ENCODE data around the gene AQP3. TPM values are rescaled to one million over a fixed set of nuclear protein-coding genes. Genes with fewer than 3 reads are reported as not detected.

Gene AQP3
- total and polyA plus RNA-seq, 2 of the 13 experiments (the other 11 are each of a cell fraction or from before 2014, with no cell fraction given): 1.4 to 5.5 TPM

GRCh38 chr9:33450621-33451146 is 3.3 kb upstream of the AQP3 start:
- Histone ChIP-seq H3K9ac (ENCODE audit: insufficient read depth, low read depth, low read length) (no peak overlapping the region), H3K9me3 (ENCODE audit: low read length) (no peaks in the 10 kb centered on the region), H3K27me3 (ENCODE audit: control insufficient read depth in 1 of 2, insufficient read depth in 2 of 2, low read length in 2 of 2) (peaks cover 4 to 36% of the 10 kb centered on the region in 2 experiments), H3K4me3 (replicated peaks in 1 of 3; ENCODE audit: insufficient read depth in 1 of 3, low read depth in 2 of 3, low read length in 3 of 3) (no peak overlapping the region), H3K79me2 (ENCODE audit: insufficient read depth, low read length) (no peaks in the 10 kb centered on the region), H3K4me1 (ENCODE audit: insufficient read depth, low read length) (peaks cover 55% of the 10 kb centered on the region), H3K27ac (ENCODE audit: extremely low read length, insufficient read depth, low read length) (no peak overlapping the region), H3K4me2 (ENCODE audit: low read depth, low read length) (no peak overlapping the region), H3K36me3 (replicated peaks in 1 of 2; ENCODE audit: control insufficient read depth in 1 of 2, insufficient read depth in 2 of 2, low read length in 2 of 2) (no peaks in the 10 kb centered on the region), H4K20me1 (ENCODE audit: insufficient read depth, low read length) (no peaks in the 10 kb centered on the region), H2AFZ (ENCODE audit: low read length) (no peak overlapping the region)
- POLR2A ChIA-PET: no interaction called here
- CTCF ChIA-PET (ENCODE audit: low intra/inter-chr PET ratio, low total read pairs): no interaction called here
- TF ChIP-seq RXRA (CRISPR knock-in tag; IDR thresholded peaks at IDR 0.05) (no peak), ZNF362 (CRISPR knock-in tag; IDR thresholded peaks at IDR 0.05; ENCODE audit: borderline replicate concordance) (no peak), ZNF33B (CRISPR knock-in tag; IDR thresholded peaks at IDR 0.05) (no peak), RARG (CRISPR knock-in tag; IDR thresholded peaks at IDR 0.05; ENCODE audit: low read depth) (no peak), PCBP1 (IDR thresholded peaks at IDR 0.05; ENCODE audit: borderline replicate concordance, low read depth, low read length) (no peak), DR1 (CRISPR knock-in tag; IDR thresholded peaks at IDR 0.05) (no peak), ZNF672 (CRISPR knock-in tag; IDR thresholded peaks at IDR 0.05) (no peak), GATAD2A (CRISPR knock-in tag; IDR thresholded peaks at IDR 0.05) (no peak), ARNTL (CRISPR knock-in tag; IDR thresholded peaks at IDR 0.05) (no peak), NFE2L2 (IDR thresholded peaks at IDR 0.05; ENCODE audit: low read length) (no peak), BRD4 (CRISPR knock-in tag; IDR thresholded peaks at IDR 0.05) (no peak), ZFP90 (CRISPR knock-in tag; IDR thresholded peaks at IDR 0.05; ENCODE audit: borderline replicate concordance) (no peak), SMYD3 (CRISPR knock-in tag; IDR thresholded peaks at IDR 0.05) (no peak), HHEX (CRISPR knock-in tag; IDR thresholded peaks at IDR 0.05) (no peak), ZNF678 (CRISPR knock-in tag; IDR thresholded peaks at IDR 0.05) (no peak)
- TF ChIP-seq, protein P1, sequence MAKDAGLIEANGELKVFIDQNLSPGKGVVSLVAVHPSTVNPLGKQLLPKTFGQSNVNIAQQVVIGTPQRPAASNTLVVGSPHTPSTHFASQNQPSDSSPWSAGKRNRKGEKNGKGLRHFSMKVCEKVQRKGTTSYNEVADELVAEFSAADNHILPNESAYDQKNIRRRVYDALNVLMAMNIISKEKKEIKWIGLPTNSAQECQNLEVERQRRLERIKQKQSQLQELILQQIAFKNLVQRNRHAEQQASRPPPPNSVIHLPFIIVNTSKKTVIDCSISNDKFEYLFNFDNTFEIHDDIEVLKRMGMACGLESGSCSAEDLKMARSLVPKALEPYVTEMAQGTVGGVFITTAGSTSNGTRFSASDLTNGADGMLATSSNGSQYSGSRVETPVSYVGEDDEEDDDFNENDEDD (CRISPR knock-in tag; IDR thresholded peaks at IDR 0.05; ENCODE audit: borderline replicate concordance): no peak
- intact Hi-C loops (cut with micrococcal nuclease; ENCODE audit: unreplicated experiment) (no loop called here), in situ Hi-C loops (cut with HindIII; ENCODE audit: extremely low pct_ligation_motif_present, low pct_unique_long_range_greater_than_20kb) (no loop called here)
- FAIRE-seq: no peak
- no peak for DNase-seq (ENCODE audit: low spot score)
- no TSS peak for BruUV-seq (replicated peaks)
- no peak for ATAC-seq
- WGBS (ENCODE audit: low lambda C conversion rate): 42% methylated on average over 3 of the region's 4 CpGs

Measured in HepG2 (cell line).